ENCODE measurements around the gene DOLK.

Gene DOLK

DNA sequence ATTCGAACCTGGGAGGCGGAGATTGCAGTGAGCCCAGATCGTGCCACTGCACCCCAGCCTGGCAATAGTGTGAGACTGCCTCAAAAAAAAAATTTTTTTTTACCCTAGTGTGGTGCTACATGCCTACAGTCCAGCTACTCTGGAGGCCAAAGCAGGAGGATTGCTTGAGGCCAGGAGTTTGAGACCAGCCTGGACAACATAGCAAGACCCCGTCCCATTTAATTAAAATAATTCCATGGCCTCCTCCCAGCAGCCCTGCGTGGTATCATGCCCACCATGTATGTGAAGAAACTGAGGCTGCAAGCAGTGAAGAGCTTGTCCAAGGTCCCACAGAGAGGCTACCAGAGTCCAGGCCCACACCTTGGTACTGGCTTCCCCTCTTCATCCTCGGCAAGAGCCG, 46.0 kb downstream of the DOLK start:
- no peak for DNase-seq (ENCODE audit: low read depth)
- H3K4me3 ChIP-seq (ENCODE audit: low read depth, low read length) = no peak overlapping the region
- TF ChIP-seq, protein P1, sequence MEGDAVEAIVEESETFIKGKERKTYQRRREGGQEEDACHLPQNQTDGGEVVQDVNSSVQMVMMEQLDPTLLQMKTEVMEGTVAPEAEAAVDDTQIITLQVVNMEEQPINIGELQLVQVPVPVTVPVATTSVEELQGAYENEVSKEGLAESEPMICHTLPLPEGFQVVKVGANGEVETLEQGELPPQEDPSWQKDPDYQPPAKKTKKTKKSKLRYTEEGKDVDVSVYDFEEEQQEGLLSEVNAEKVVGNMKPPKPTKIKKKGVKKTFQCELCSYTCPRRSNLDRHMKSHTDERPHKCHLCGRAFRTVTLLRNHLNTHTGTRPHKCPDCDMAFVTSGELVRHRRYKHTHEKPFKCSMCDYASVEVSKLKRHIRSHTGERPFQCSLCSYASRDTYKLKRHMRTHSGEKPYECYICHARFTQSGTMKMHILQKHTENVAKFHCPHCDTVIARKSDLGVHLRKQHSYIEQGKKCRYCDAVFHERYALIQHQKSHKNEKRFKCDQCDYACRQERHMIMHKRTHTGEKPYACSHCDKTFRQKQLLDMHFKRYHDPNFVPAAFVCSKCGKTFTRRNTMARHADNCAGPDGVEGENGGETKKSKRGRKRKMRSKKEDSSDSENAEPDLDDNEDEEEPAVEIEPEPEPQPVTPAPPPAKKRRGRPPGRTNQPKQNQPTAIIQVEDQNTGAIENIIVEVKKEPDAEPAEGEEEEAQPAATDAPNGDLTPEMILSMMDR (IDR thresholded peaks at IDR 0.05; ENCODE audit: control insufficient read depth, extremely low read depth, insufficient read depth) = no peak

DNA sequence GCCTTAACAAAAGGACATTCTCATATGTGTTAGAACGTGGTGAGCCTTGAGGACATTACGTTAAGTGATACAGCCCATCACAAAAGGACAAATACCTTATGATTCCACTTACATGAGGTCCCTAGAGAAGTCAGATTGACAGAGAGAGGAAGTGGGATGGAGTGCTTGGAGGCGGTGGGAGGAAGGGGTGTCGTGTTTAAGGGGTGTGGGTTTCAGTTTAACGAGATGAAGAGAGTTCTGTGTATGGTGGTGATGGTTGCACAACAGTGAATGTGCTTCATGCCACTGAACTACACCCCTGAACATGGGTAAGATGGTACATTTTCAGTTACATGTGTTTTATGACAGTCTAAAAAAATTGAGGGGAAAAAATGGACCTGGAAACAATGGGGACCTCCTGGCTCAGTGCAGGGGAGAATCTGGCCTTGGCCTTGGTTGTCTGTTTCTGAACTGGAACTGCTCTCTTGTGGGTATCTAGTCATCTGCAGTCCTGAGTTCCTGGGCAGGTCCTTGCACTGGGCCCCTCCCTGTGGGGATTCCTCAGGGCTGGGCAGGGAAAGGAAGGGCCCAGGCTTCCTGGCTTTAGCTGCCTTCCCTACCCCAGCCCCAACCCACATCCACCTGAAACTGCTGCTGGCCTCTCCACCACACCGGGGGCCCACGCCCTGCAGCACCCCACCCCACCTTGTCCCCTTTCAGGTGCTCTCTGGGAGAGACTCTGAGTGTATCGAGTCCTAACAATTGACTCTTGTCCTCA, 47.7 kb downstream of the DOLK start:
- no peak overlapping the region for H3K4me3 ChIP-seq (ENCODE audit: low read depth, low read length)
- no peak for DNase-seq (ENCODE audit: low read depth)
- TF ChIP-seq, protein P1 (IDR thresholded peaks at IDR 0.05; ENCODE audit: control insufficient read depth, extremely low read depth, insufficient read depth) = no peak

DNA sequence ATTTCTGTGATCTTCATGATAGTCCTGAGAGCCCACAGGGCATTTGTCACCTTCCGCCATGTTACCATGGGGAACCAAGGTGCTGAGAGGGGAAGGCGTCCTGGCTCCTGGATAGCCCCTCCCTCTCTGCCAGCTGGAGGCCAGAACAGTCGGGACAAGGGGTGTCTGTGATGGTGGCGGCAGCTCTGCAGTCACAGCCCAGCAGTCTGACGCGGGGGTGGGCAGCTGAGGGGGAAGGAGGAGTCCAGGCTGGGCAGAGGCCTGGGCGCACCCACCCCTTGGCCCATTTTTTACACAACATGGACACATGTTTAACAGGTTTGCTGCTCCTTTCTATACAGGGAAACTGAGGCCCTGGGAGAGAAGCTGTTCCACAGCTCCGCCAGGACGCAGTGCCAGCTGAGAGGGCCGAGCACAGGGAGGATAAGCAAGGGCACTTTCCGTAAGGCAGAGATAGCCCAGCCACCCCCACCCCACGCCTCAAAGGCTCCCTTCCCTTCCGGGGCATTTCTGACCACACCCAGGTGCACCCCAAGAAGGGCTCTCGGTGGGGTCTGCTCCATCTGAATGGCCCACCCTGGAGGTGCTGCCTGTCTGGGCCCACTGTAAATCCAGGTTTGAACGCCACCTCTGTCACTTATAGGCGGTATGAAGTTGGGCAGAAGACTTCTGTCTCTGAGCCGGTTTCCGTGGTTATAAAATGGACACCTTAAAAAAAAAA, 48.4 kb downstream of the DOLK start:
- DNase-seq (ENCODE audit: low read depth) = no peak
- no peak overlapping the region for H3K4me3 ChIP-seq (ENCODE audit: low read depth, low read length)
- TF ChIP-seq, protein P1 (IDR thresholded peaks at IDR 0.05; ENCODE audit: control insufficient read depth, extremely low read depth, insufficient read depth) = no peak

DNA sequence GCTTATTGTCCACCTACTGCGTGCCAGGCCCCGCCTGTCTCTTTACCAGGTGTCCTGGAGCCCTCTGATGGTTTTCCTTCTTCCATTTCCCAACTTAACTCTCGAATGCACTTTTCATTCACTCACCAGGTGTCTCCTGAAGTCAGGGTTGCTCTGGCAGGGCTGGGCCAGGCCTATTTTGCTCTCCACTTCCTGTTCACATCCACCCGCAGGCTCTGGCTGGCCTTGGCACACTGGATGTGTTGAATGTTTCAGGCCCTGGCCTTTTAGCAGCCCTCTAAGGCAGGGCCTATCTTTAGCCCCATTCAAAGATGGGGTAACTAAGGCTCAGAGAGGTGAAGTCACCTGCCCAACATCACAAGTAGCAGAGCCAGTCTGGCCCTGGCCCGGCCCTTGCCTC, 49.0 kb downstream of the DOLK start:
- no peak for DNase-seq (ENCODE audit: low read depth)
- H3K4me3 ChIP-seq (ENCODE audit: low read depth, low read length) = no peak overlapping the region
- TF ChIP-seq, protein P1 (IDR thresholded peaks at IDR 0.05; ENCODE audit: control insufficient read depth, extremely low read depth, insufficient read depth) = no peak

DNA sequence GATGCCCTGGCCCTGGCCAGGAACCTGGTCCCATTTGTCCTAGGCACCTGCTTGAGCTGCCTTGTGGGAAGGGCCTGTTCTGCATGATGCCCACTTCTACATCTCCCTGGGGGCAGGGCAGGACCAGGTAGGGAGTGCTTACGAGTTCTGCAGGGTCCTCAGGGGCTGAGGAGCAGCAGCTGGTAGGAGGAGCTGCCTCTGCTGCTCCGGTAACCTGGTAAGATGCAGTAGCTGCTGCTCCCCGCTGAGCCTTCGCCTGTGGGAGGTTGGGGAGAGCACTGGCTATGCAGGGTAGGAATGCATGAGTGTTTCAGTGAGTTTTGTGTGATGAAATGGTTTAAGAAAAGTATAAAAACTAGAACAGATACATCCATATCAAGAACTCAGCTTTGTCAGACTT, 51.8 kb downstream of the DOLK start:
- no peak overlapping the region for H3K4me3 ChIP-seq (ENCODE audit: low read depth, low read length)
- no peak for DNase-seq (ENCODE audit: low read depth)

More for the DNA sequence above, 51.8 kb downstream of the DOLK start:
- TF ChIP-seq, protein P1 (IDR thresholded peaks at IDR 0.05; ENCODE audit: control insufficient read depth, extremely low read depth, insufficient read depth) = no peak

Measured in LNCaP clone FGC (cell line).